ENCODE measurements around the gene KRTAP24-1. TPM values are rescaled to one million over a fixed set of nuclear protein-coding genes. Genes with fewer than 3 reads are reported as not detected.

Gene KRTAP24-1
- not detected for polyA plus RNA-seq (ENCODE audit: low read depth in 6 of 6)

DNA sequence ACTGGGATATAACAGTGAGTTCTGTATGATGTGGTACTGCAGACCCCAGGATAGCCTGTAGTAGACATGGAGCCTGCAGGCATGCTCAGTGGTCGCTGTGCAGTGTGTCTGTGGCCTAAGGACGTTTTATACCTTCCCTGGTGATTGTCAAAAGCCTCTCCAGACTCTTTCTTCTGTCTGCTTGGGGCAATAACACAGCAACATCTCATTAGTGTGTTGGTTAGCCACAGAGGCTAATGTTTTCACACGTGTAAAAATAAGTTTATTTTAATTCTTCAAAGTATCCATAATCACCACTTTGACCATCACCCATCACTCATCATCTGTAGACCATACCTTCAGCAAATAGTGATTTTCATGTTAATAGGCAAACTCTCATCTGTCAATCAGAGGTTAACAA, at the start of gene KRTAP24-1:
KRTAP24-1 (minus strand) TSS at position 101 of the 400 bp plus-strand sequence; CDS start at position 83, 18 bp downstream.
- no peak within 1 kb of the TSS for H3K27ac Mint-ChIP-seq
- ATAC-seq (ENCODE audit: low read depth in 2 of 2) (no peak), DNase-seq (no peak)
- H3K4me1 Mint-ChIP-seq, result no peaks in the 10 kb centered on the region
- no peak within 1 kb of the TSS for H3K4me3 Mint-ChIP-seq
- peaks cover 0 to 6% (median 3%) of the 10 kb centered on the region in 7 donors for H3K9me3 Mint-ChIP-seq
- no peaks in the 10 kb centered on the region for H3K36me3 Mint-ChIP-seq
- H3K27me3 Mint-ChIP-seq, result no peaks in the 10 kb centered on the region

- H3K36me3 Mint-ChIP-seq, result no peaks in the 10 kb centered on the region
- DNase-seq (no peak), ATAC-seq (ENCODE audit: low read depth in 2 of 2) (no peak)
- H3K4me1 Mint-ChIP-seq, result no peaks in the 10 kb centered on the region
- H3K27ac Mint-ChIP-seq, result no peak overlapping the region
- H3K27me3 Mint-ChIP-seq, result no peaks in the 10 kb centered on the region
- no peak overlapping the region for H3K4me3 Mint-ChIP-seq
- H3K9me3 Mint-ChIP-seq, result peaks cover 3 to 39% (median 16%) of the 10 kb centered on the region in 7 donors
These were observed 46.6 kb upstream of the KRTAP24-1 start for GRCh38 chr21:30329203-30329875.

GRCh38 chr21:30326390-30326789, 43.6 kb upstream of the KRTAP24-1 start:
- Mint-ChIP-seq H3K4me3 (no peak overlapping the region), H3K9me3 (peaks cover 3 to 45% (median 17%) of the 10 kb centered on the region in 7 donors), H3K27ac (no peak overlapping the region), H3K4me1 (no peaks in the 10 kb centered on the region), H3K36me3 (no peaks in the 10 kb centered on the region), H3K27me3 (no peaks in the 10 kb centered on the region)
- ATAC-seq (ENCODE audit: low read depth in 2 of 2), result no peak
- no peak for DNase-seq

DNA sequence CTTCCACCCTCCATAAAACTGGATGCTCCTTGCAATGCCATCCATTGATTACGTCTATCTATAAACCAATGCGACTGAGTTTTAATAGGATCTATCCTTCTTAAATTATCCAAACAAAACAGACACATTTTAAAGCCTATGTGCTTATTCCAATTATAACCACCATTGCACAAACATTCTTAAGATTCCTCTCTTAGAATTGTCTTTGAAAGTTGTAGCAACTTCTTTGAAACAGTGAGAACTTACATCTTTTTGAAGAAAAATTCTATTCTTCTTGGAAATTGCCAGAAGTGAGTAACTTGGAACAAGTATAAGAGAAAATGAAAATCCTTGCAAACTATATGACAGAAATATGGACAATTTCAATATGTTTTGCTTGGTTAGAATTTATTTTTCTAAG, 37.5 kb upstream of the KRTAP24-1 start, which contains the start of gene KRTAP26-1:
KRTAP26-1 (minus strand) TSS at position 101 of the 400 bp plus-strand sequence. CDS start 280 bp downstream, outside the sequence.
- no peak for DNase-seq
- Mint-ChIP-seq H3K4me3 (peak within 1 kb of the TSS in 1 of 8 donors; percentile 35), H3K9me3 (peaks cover 0 to 18% (median 6%) of the 10 kb centered on the region in 7 donors), H3K27ac (peak within 1 kb of the TSS in 1 of 6 donors; percentile 40), H3K36me3 (no peaks in the 10 kb centered on the region), H3K4me1 (no peaks in the 10 kb centered on the region), H3K27me3 (no peaks in the 10 kb centered on the region)
- ATAC-seq (ENCODE audit: low read depth in 2 of 2), result no peak

- no peak for ATAC-seq (ENCODE audit: low read depth in 2 of 2)
- no peaks in the 10 kb centered on the region for H3K4me1 Mint-ChIP-seq
- no peak for DNase-seq
- no peak overlapping the region for H3K27ac Mint-ChIP-seq
- H3K4me3 Mint-ChIP-seq, result no peak overlapping the region
- peaks cover 0 to 4% (median 2%) of the 10 kb centered on the region in 7 donors for H3K9me3 Mint-ChIP-seq
- no peaks in the 10 kb centered on the region for H3K36me3 Mint-ChIP-seq
- H3K27me3 Mint-ChIP-seq, result no peaks in the 10 kb centered on the region
These were observed 33.0 kb upstream of the KRTAP24-1 start for GRCh38 chr21:30315701-30316100.

DNA sequence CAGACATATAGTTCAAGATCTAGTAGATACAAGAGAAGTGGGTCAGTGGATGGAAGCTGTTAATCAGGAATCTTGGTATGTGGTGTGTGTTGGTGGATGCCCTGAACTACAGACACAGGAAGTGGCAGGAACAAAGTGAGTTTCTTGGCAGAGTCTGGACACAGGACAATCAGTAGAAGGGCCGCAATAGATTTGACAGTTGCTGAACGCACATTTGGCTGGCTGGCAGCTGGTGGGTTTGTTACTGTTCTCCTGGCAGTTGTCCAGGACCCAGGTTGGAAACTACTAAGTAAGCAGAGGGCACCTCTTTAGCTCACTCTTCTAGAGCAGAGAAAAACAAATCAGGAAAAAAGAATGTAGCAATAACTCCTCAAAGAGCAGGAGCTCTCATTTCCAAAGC, 24.1 kb upstream of the KRTAP24-1 start:
- peaks cover 0 to 3% (median 0%) of the 10 kb centered on the region in 7 donors for H3K9me3 Mint-ChIP-seq
- no peaks in the 10 kb centered on the region for H3K36me3 Mint-ChIP-seq
- H3K27ac Mint-ChIP-seq, result no peak overlapping the region
- DNase-seq (no peak), ATAC-seq (ENCODE audit: low read depth in 2 of 2) (no peak)
- no peaks in the 10 kb centered on the region for H3K4me1 Mint-ChIP-seq
- H3K4me3 Mint-ChIP-seq, result no peak overlapping the region
- H3K27me3 Mint-ChIP-seq, result no peaks in the 10 kb centered on the region

GRCh38 chr21:30305136-30305535, 22.4 kb upstream of the KRTAP24-1 start:
- Mint-ChIP-seq H3K9me3 (peaks cover 0 to 20% (median 3%) of the 10 kb centered on the region in 7 donors), H3K27me3 (no peaks in the 10 kb centered on the region), H3K36me3 (no peaks in the 10 kb centered on the region), H3K27ac (no peak overlapping the region), H3K4me3 (no peak overlapping the region), H3K4me1 (no peaks in the 10 kb centered on the region)
- no peak for ATAC-seq (ENCODE audit: low read depth in 2 of 2)
- DNase-seq, result no peak

GRCh38 chr21:30289215-30289614, 6.5 kb upstream of the KRTAP24-1 start, which contains the start of gene KRTAP25-1:
KRTAP25-1 (minus strand) TSS chr21:30289514; CDS start chr21:30289490, 24 bp downstream.
- Mint-ChIP-seq H3K27ac (no peak within 1 kb of the TSS), H3K27me3 (no peaks in the 10 kb centered on the region), H3K4me1 (no peaks in the 10 kb centered on the region), H3K9me3 (peaks cover 0 to 12% (median 0%) of the 10 kb centered on the region in 7 donors), H3K4me3 (no peak within 1 kb of the TSS), H3K36me3 (no peaks in the 10 kb centered on the region)
- no peak for DNase-seq
- ATAC-seq (ENCODE audit: low read depth in 2 of 2), result no peak

GRCh38 chr21:30271611-30272010, 11.1 kb downstream of the KRTAP24-1 start:
- no peak overlapping the region for H3K27ac Mint-ChIP-seq
- ATAC-seq (ENCODE audit: low read depth in 2 of 2) (no peak), DNase-seq (no peak)
- H3K36me3 Mint-ChIP-seq, result no peaks in the 10 kb centered on the region
- no peak overlapping the region for H3K4me3 Mint-ChIP-seq
- H3K9me3 Mint-ChIP-seq, result peaks cover 0 to 16% (median 3%) of the 10 kb centered on the region in 7 donors
- H3K27me3 Mint-ChIP-seq, result no peaks in the 10 kb centered on the region
- H3K4me1 Mint-ChIP-seq, result no peaks in the 10 kb centered on the region

DNA sequence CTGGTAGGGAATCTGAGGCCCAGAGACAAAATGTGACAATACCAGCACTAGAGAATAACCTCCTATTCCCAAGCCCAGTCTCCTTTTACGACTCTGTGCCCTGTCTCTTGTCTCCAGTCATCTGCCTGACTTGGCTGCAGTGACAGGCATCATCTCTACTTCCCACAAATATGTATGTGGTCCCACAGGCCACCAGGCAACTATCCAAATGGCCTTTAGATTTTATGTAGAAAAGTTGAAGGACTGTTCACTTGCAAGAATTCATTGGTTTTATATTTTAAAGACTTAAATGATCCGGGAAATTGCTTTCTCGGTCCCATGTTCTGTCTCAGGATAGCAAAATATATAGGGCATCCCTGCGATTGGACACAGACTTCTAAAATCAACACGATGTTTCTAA, 11.6 kb downstream of the KRTAP24-1 start:
- ATAC-seq (ENCODE audit: low read depth in 2 of 2) (no peak), DNase-seq (no peak)
- Mint-ChIP-seq H3K36me3 (no peaks in the 10 kb centered on the region), H3K4me3 (no peak overlapping the region), H3K27me3 (no peaks in the 10 kb centered on the region), H3K9me3 (peaks cover 0 to 20% (median 3%) of the 10 kb centered on the region in 7 donors), H3K27ac (no peak overlapping the region), H3K4me1 (no peaks in the 10 kb centered on the region)

GRCh38 chr21:30269803-30270530, 12.8 kb downstream of the KRTAP24-1 start:
- ATAC-seq (ENCODE audit: low read depth in 2 of 2), result no peak
- no peak for DNase-seq
- Mint-ChIP-seq H3K27me3 (no peaks in the 10 kb centered on the region), H3K9me3 (peaks cover 0 to 20% (median 3%) of the 10 kb centered on the region in 7 donors), H3K27ac (no peak overlapping the region), H3K36me3 (no peaks in the 10 kb centered on the region), H3K4me3 (peak overlapping the region in 1 of 8 donors; percentile 0), H3K4me1 (no peaks in the 10 kb centered on the region)

- Mint-ChIP-seq H3K9me3 (peaks cover 0 to 14% (median 3%) of the 10 kb centered on the region in 7 donors), H3K36me3 (no peaks in the 10 kb centered on the region), H3K27ac (no peak overlapping the region), H3K4me3 (no peak overlapping the region), H3K27me3 (no peaks in the 10 kb centered on the region), H3K4me1 (no peaks in the 10 kb centered on the region)
- DNase-seq (no peak), ATAC-seq (ENCODE audit: low read depth in 2 of 2) (no peak)
These were observed 14.0 kb downstream of the KRTAP24-1 start for GRCh38 chr21:30268608-30269197.

- H3K27ac Mint-ChIP-seq, result no peak overlapping the region
- DNase-seq, result no peak
- no peaks in the 10 kb centered on the region for H3K36me3 Mint-ChIP-seq
- H3K4me3 Mint-ChIP-seq, result no peak overlapping the region
- no peaks in the 10 kb centered on the region for H3K27me3 Mint-ChIP-seq
- no peaks in the 10 kb centered on the region for H3K4me1 Mint-ChIP-seq
- no peak for ATAC-seq (ENCODE audit: low read depth in 2 of 2)
- H3K9me3 Mint-ChIP-seq, result peaks cover 0 to 5% (median 3%) of the 10 kb centered on the region in 7 donors
These were observed 25.0 kb downstream of the KRTAP24-1 start for GRCh38 chr21:30257773-30258172.

Data from naive B cell (primary cell).